Ascending aorta (tissue), 2 donors: Measurements from ENCODE around the gene KRTAP19-2. TPM values are rescaled to one million over a fixed set of nuclear protein-coding genes. Genes with fewer than 3 reads are reported as not detected.

ENCODE experiments used
- DNase-seq, 2 donors: peaks; one replicate each; pipeline ENCODE4 v3.0.0-alpha.2; 2019; ENCODE audit warnings: low spot score in 2 of 2
- H3K27ac ChIP-seq, 2 donors: fragments of 200-600 bp; sonication (generic); one replicate each; pipeline ENCODE4 v1.5.1; 2016 to 2017; ENCODE audit warnings: mild to moderate bottlenecking in 1 of 2
- H3K27me3 ChIP-seq: fragments of 200-600 bp; sonication (generic); one replicate; pipeline ENCODE4 v1.5.1; 2017
- H3K36me3 ChIP-seq, 2 donors: fragments of 200-600 bp; sonication (generic); one replicate each; pipeline ENCODE4 v1.5.1; 2016
- H3K4me1 ChIP-seq, 2 donors: fragments of 200-600 bp; sonication (generic); one replicate each; pipeline ENCODE4 v1.5.1; 2016 to 2017; ENCODE audit warnings: mild to moderate bottlenecking in 1 of 2
- H3K4me3 ChIP-seq, 2 donors: fragments of 200-600 bp; sonication (generic); one replicate each; pipeline ENCODE4 v1.5.1; 2016 to 2017; ENCODE audit warnings: mild to moderate bottlenecking in 1 of 2
- H3K9me3 ChIP-seq, 2 donors: fragments of 200-600 bp; sonication (generic); one replicate each; pipeline ENCODE4 v1.5.1; 2016
- intact Hi-C: fragments of 100-400 bp; cut with DNase I; formaldehyde crosslinking; loops from one replicate; pipeline ENCODE4 v1.15.1; 2023
- total RNA-seq: library from RNA; depleted of rRNA; stranded (reverse); fragments of >200 nt; gene quantifications from one replicate; pipeline ENCODE4 v1.1.0, GENCODE V29; 2016
- TF ChIP-seq, protein P1 (sequence below), 3 experiments: fragments of 200-600 bp in 2 of 3; fragments of 450-650 bp in 1 of 3; sonication (generic) in 2 of 3; IDR thresholded peaks; one replicate each; pipeline ENCODE4 v1.5.1; 2016 to 2019; ENCODE audit warnings: antibody characterized with exemption in 3 of 3, mild to moderate bottlenecking in 1 of 3, moderate library complexity in 1 of 3

KRTAP19-2 gene
- total RNA-seq, 1 donor from 2014 or later, result not detected

- Histone ChIP-seq H3K9me3 (no peaks in the 10 kb centered on the region), H3K27ac (no peak overlapping the region), H3K4me3 (no peak overlapping the region), H3K4me1 (no peaks in the 10 kb centered on the region), H3K27me3 (no peaks in the 10 kb centered on the region), H3K36me3 (no peaks in the 10 kb centered on the region)
- TF ChIP-seq, protein P1, sequence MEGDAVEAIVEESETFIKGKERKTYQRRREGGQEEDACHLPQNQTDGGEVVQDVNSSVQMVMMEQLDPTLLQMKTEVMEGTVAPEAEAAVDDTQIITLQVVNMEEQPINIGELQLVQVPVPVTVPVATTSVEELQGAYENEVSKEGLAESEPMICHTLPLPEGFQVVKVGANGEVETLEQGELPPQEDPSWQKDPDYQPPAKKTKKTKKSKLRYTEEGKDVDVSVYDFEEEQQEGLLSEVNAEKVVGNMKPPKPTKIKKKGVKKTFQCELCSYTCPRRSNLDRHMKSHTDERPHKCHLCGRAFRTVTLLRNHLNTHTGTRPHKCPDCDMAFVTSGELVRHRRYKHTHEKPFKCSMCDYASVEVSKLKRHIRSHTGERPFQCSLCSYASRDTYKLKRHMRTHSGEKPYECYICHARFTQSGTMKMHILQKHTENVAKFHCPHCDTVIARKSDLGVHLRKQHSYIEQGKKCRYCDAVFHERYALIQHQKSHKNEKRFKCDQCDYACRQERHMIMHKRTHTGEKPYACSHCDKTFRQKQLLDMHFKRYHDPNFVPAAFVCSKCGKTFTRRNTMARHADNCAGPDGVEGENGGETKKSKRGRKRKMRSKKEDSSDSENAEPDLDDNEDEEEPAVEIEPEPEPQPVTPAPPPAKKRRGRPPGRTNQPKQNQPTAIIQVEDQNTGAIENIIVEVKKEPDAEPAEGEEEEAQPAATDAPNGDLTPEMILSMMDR (IDR thresholded peaks at IDR 0.05), result no peak
- DNase-seq, result no peak
- intact Hi-C loops, result no loop called here
These were observed 44.0 kb downstream of the KRTAP19-2 start for GRCh38 chr21:30443226-30443625.

DNA sequence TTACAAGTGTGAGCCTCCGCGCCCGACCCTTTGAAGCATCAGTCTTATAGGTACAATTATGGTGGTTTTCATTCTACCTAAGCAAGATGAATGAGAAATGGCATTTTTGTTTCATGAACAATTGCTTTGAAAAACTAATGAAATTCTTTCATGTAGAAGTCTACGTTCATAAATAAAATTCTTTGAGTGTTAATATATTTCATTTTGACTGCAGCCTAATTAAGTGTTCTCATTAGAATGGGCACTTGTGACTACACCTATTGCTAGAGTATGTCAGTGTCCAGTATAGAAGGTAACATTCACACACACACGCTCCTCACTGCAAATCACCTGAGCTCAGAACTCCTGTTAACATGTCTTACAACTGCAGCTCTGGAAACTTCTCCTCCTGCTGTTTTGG is 47.3 kb downstream of the KRTAP19-2 start, which contains the start of gene KRTAP15-1:
TSS of gene KRTAP15-1 (plus strand) at position 301 of the 400 bp plus-strand sequence. CDS start at position 354, 53 bp downstream.
- H3K9me3 ChIP-seq, result no peaks in the 10 kb centered on the region
- H3K36me3 ChIP-seq, result no peaks in the 10 kb centered on the region
- no peaks in the 10 kb centered on the region for H3K27me3 ChIP-seq
- no peak within 1 kb of the TSS for H3K27ac ChIP-seq
- intact Hi-C loops, result no loop called here
- no peaks in the 10 kb centered on the region for H3K4me1 ChIP-seq
- no peak within 1 kb of the TSS for H3K4me3 ChIP-seq
- no peak for DNase-seq
- TF ChIP-seq, protein P1 (IDR thresholded peaks at IDR 0.05), result no peak

Other genes starting within 250 kb of the KRTAP19-2 start
- gene KRTAP24-1, start 204.5 kb downstream of the KRTAP19-2 start, total RNA-seq, result not detected
- gene KRTAP25-1, start 197.9 kb downstream of the KRTAP19-2 start, total RNA-seq, result not detected
- gene KRTAP26-1, start 167.1 kb downstream of the KRTAP19-2 start, total RNA-seq, result not detected
- gene KRTAP27-1, start 149.7 kb downstream of the KRTAP19-2 start, total RNA-seq, result not detected
- not detected for gene KRTAP23-1, start 138.8 kb downstream of the KRTAP19-2 start, total RNA-seq
- gene KRTAP13-2, start 115.2 kb downstream of the KRTAP19-2 start, total RNA-seq, result not detected
- gene KRTAP13-1, start 91.4 kb downstream of the KRTAP19-2 start, total RNA-seq, result not detected
- gene KRTAP13-3, start 61.5 kb downstream of the KRTAP19-2 start, total RNA-seq, result not detected
- gene KRTAP13-4, start 57.2 kb downstream of the KRTAP19-2 start, total RNA-seq, result not detected
- not detected for gene KRTAP15-1, start 47.2 kb downstream of the KRTAP19-2 start, total RNA-seq
- not detected for gene KRTAP19-1, start 7.1 kb downstream of the KRTAP19-2 start, total RNA-seq
- gene KRTAP19-3, start 4.6 kb upstream of the KRTAP19-2 start, total RNA-seq, result not detected
- gene KRTAP19-4, start 9.7 kb upstream of the KRTAP19-2 start, total RNA-seq, result not detected
- not detected for gene KRTAP19-5, start 14.7 kb upstream of the KRTAP19-2 start, total RNA-seq
- gene KRTAP19-6, start 54.4 kb upstream of the KRTAP19-2 start, total RNA-seq, result not detected
- gene KRTAP19-7, start 73.9 kb upstream of the KRTAP19-2 start, total RNA-seq, result not detected
- not detected for gene KRTAP22-2, start 103.0 kb upstream of the KRTAP19-2 start, total RNA-seq
- gene KRTAP6-3, start 105.0 kb upstream of the KRTAP19-2 start, total RNA-seq, result not detected
- gene KRTAP6-2, start 111.5 kb upstream of the KRTAP19-2 start, total RNA-seq, result not detected
- gene KRTAP22-1, start 113.7 kb upstream of the KRTAP19-2 start, total RNA-seq, result not detected
- gene KRTAP6-1, start 126.5 kb upstream of the KRTAP19-2 start, total RNA-seq, result not detected
- gene KRTAP20-1, start 129.0 kb upstream of the KRTAP19-2 start, total RNA-seq, result not detected
- not detected for gene KRTAP20-4, start 133.2 kb upstream of the KRTAP19-2 start, total RNA-seq
- gene KRTAP20-2, start 147.8 kb upstream of the KRTAP19-2 start, total RNA-seq, result not detected
- not detected for gene KRTAP20-3, start 155.4 kb upstream of the KRTAP19-2 start, total RNA-seq
- gene KRTAP21-3, start 231.3 kb upstream of the KRTAP19-2 start, total RNA-seq, result not detected